Right lobe of liver (tissue), 4 donors: ENCODE data around the gene CSNK1D.

Source experiments
- CTCF ChIP-seq, 4 donors: fragments of 200-600 bp in 3 of 4; fragments of 450-650 bp in 1 of 4; IDR thresholded peaks; one replicate each; pipeline versions ENCODE4 v1.5.1 to v1.8.0; 2016 to 2022; ENCODE audit warnings: antibody characterized with exemption in 4 of 4, mild to moderate bottlenecking in 2 of 4
- POLR2A ChIP-seq: fragments of 450-650 bp; IDR thresholded peaks from one replicate; pipeline ENCODE4 v1.6.1; 2017; ENCODE audit warnings: antibody characterized with exemption, mild to moderate bottlenecking
- donor health status: DM: no; HTN: no; CAD: no.
- donor health status: DM: no; HTN: no; CAD: no.
- donor health status: DM: no; HTN: yes; CAD: no.

GRCh38 chr17:82228278-82228841, 45.1 kb downstream of the CSNK1D start:
- TF ChIP-seq CTCF (IDR thresholded peaks at IDR 0.05) = no peak
- no peak for TF ChIP-seq POLR2A
